BLaER1 treated with 17β-estradiol and CSF1 and Interleukin-3, amounts not matched to agents 10 nM and 100 nM (cell line): ENCODE measurements around the gene ARL4A.

Experiments
- H3K27ac ChIP-seq, 11 experiments: shearing (Covaris generic); formaldehyde crosslinking; 2 replicates each; pipeline ENCODE4 v1.8.1; 2022
- H3K27me3 ChIP-seq, 11 experiments: shearing (Covaris generic); formaldehyde crosslinking; 2 replicates each; pipeline ENCODE4 v1.8.1; 2022
- H3K36me3 ChIP-seq, 11 experiments: shearing (Covaris generic); formaldehyde crosslinking; 2 replicates each; pipeline ENCODE4 v1.8.1; 2022
- H3K4me1 ChIP-seq, 10 experiments: shearing (Covaris generic); formaldehyde crosslinking; 2 replicates each; pipeline ENCODE4 v1.8.1; 2022
- H3K4me2 ChIP-seq, 11 experiments: shearing (Covaris generic); formaldehyde crosslinking; 2 replicates each; pipeline ENCODE4 v1.8.1; 2022
- H3K4me3 ChIP-seq, 10 experiments: shearing (Covaris generic); formaldehyde crosslinking; 2 replicates each; pipeline ENCODE4 v1.8.1; 2022
- H3K9ac ChIP-seq, 11 experiments: shearing (Covaris generic); formaldehyde crosslinking; 2 replicates each; pipeline ENCODE4 v1.8.1; 2022
- H3K9me3 ChIP-seq, 11 experiments: shearing (Covaris generic); formaldehyde crosslinking; replicated peaks in 1 of 11; 2 replicates each; pipeline ENCODE4 v1.8.1; 2022
- H4K20me1 ChIP-seq, 11 experiments: shearing (Covaris generic); formaldehyde crosslinking; 2 replicates each; pipeline ENCODE4 v1.8.1; 2022
- Cebpa-rat ChIP-seq, 11 experiments: shearing (Covaris generic); IDR thresholded peaks; 2 replicates each; pipeline ENCODE4 v1.8.1; 2022

The ARL4A gene

GRCh38 chr7:12737836-12738235 lies 50.4 kb downstream of the ARL4A start:
- no peaks in the 10 kb centered on the region for H3K9me3 ChIP-seq
- H3K9ac ChIP-seq = no peak overlapping the region
- no peak overlapping the region for H3K4me3 ChIP-seq
- H3K27ac ChIP-seq = no peak overlapping the region
- peaks cover 0 to 7% (median 0%) of the 10 kb centered on the region in 10 experiments; a peak in 3 of 20 replicates for H3K4me1 ChIP-seq
- H3K27me3 ChIP-seq = no peaks in the 10 kb centered on the region
- TF ChIP-seq Cebpa-rat (IDR thresholded peaks at IDR 0.05) = no peak
- H3K36me3 ChIP-seq = no peaks in the 10 kb centered on the region
- no peaks in the 10 kb centered on the region for H4K20me1 ChIP-seq
- peak overlapping the region in 1 of 11 experiments; percentile 35; a peak in 1 of 22 replicates for H3K4me2 ChIP-seq

GRCh38 chr7:12738665-12739064 lies 51.2 kb downstream of the ARL4A start:
- TF ChIP-seq Cebpa-rat (IDR thresholded peaks at IDR 0.05) = no peak
- H3K4me1 ChIP-seq = peaks cover 0 to 7% (median 0%) of the 10 kb centered on the region in 10 experiments; a peak in 3 of 20 replicates
- no peak overlapping the region for H3K9ac ChIP-seq
- H3K27ac ChIP-seq = no peak overlapping the region
- H3K27me3 ChIP-seq = no peaks in the 10 kb centered on the region
- H4K20me1 ChIP-seq = no peaks in the 10 kb centered on the region
- no peaks in the 10 kb centered on the region for H3K36me3 ChIP-seq
- H3K9me3 ChIP-seq = no peaks in the 10 kb centered on the region
- no peak overlapping the region for H3K4me2 ChIP-seq
- no peak overlapping the region for H3K4me3 ChIP-seq
